ENCODE data around the gene ITGA8. TPM values are rescaled to one million over a fixed set of nuclear protein-coding genes. Genes with fewer than 3 reads are reported as not detected.

The ITGA8 gene
- total and polyA plus RNA-seq, 2 donors (not counting 1 experiment from before 2014, with no cell fraction given) = not detected

GRCh38 chr10:15486404-15486803 lies 233.3 kb downstream of the ITGA8 start:
- CTCF ChIA-PET = no interaction called here
- Histone ChIP-seq H2AFZ (ENCODE audit: insufficient read depth, low read depth, low read length, poor library complexity, severe bottlenecking) (no peak overlapping the region), H4K20me1 (ENCODE audit: control insufficient read depth, insufficient read depth, low read length, poor library complexity, severe bottlenecking) (no peaks in the 10 kb centered on the region), H3K4me1 (ENCODE audit: control insufficient read depth in 2 of 2, insufficient read depth in 2 of 2, low read length in 2 of 2) (no peaks in the 10 kb centered on the region), H3K4me3 (ENCODE audit: control extremely low read depth in 1 of 5, extremely low read depth in 1 of 5, insufficient read depth in 1 of 5, low read depth in 2 of 5, low read length in 4 of 5) (no peak overlapping the region), H3K79me2 (ENCODE audit: control insufficient read depth, insufficient read depth, low read length) (no peaks in the 10 kb centered on the region), H3K4me2 (replicated peaks; ENCODE audit: low read depth, low read length, poor library complexity, severe bottlenecking) (no peak overlapping the region), H3K9me3 (ENCODE audit: control extremely low read depth in 1 of 3, control insufficient read depth in 2 of 3, insufficient read depth in 1 of 3, low read length in 2 of 3) (peaks cover 0 to 4% (median 0%) of the 10 kb centered on the region in 3 donors), H3K36me3 (replicated peaks in 1 of 2; ENCODE audit: control extremely low read depth in 1 of 2, control insufficient read depth in 1 of 2, extremely low read depth in 1 of 2, insufficient read depth in 2 of 2, low read length in 1 of 2) (no peaks in the 10 kb centered on the region), H3K27me3 (replicated peaks in 1 of 4; ENCODE audit: control extremely low read depth in 1 of 4, control insufficient read depth in 3 of 4, insufficient read depth in 4 of 4, low read length in 3 of 4) (no peaks in the 10 kb centered on the region), H3K9ac (ENCODE audit: low read length) (no peak overlapping the region), H3K27ac (ENCODE audit: low read length in 2 of 2) (no peak overlapping the region)
- TF ChIP-seq EZH2 (IDR thresholded peaks at IDR 0.05; ENCODE audit: borderline replicate concordance, insufficient read depth, low read depth, low read length, poor library complexity, severe bottlenecking) (no peak), CTCF (IDR thresholded peaks at IDR 0.05) (no peak)
- Mint-ChIP-seq H3K4me1 (no peaks in the 10 kb centered on the region), H3K27ac (no peak overlapping the region), H3K4me3 (no peak overlapping the region), H3K27me3 (peaks cover 7% of the 10 kb centered on the region), H3K9me3 (ENCODE audit: insufficient read depth) (no peaks in the 10 kb centered on the region)
- ATAC-seq (ENCODE audit: low read depth) (no peak), DNase-seq (no peak)
- 100% methylated on average over 1 of the region's 4 CpGs for WGBS (ENCODE audit: insufficient coverage)
- intact Hi-C loops (cut with micrococcal nuclease) = no loop called here
- POLR2A ChIA-PET = no interaction called here

- 83% methylated on average over 1 of the region's 5 CpGs for WGBS (ENCODE audit: insufficient coverage)
- Histone ChIP-seq H3K4me3 (ENCODE audit: control extremely low read depth in 1 of 5, extremely low read depth in 1 of 5, insufficient read depth in 1 of 5, low read depth in 2 of 5, low read length in 4 of 5) (no peak overlapping the region), H3K79me2 (ENCODE audit: control insufficient read depth, insufficient read depth, low read length) (no peaks in the 10 kb centered on the region), H3K27ac (ENCODE audit: low read length in 2 of 2) (no peak overlapping the region), H3K4me2 (replicated peaks; ENCODE audit: low read depth, low read length, poor library complexity, severe bottlenecking) (no peak overlapping the region), H2AFZ (ENCODE audit: insufficient read depth, low read depth, low read length, poor library complexity, severe bottlenecking) (no peak overlapping the region), H3K27me3 (replicated peaks in 1 of 4; ENCODE audit: control extremely low read depth in 1 of 4, control insufficient read depth in 3 of 4, insufficient read depth in 4 of 4, low read length in 3 of 4) (no peaks in the 10 kb centered on the region), H3K36me3 (replicated peaks in 1 of 2; ENCODE audit: control extremely low read depth in 1 of 2, control insufficient read depth in 1 of 2, extremely low read depth in 1 of 2, insufficient read depth in 2 of 2, low read length in 1 of 2) (no peaks in the 10 kb centered on the region), H3K9ac (ENCODE audit: low read length) (no peak overlapping the region), H3K9me3 (ENCODE audit: control extremely low read depth in 1 of 3, control insufficient read depth in 2 of 3, insufficient read depth in 1 of 3, low read length in 2 of 3) (peaks cover 0 to 4% (median 0%) of the 10 kb centered on the region in 3 donors), H3K4me1 (ENCODE audit: control insufficient read depth in 2 of 2, insufficient read depth in 2 of 2, low read length in 2 of 2) (no peaks in the 10 kb centered on the region), H4K20me1 (ENCODE audit: control insufficient read depth, insufficient read depth, low read length, poor library complexity, severe bottlenecking) (no peaks in the 10 kb centered on the region)
- H3K4me1 Mint-ChIP-seq = no peaks in the 10 kb centered on the region
- TF ChIP-seq EZH2 (IDR thresholded peaks at IDR 0.05; ENCODE audit: borderline replicate concordance, insufficient read depth, low read depth, low read length, poor library complexity, severe bottlenecking) = no peak
- TF ChIP-seq CTCF (IDR thresholded peaks at IDR 0.05) = no peak
- CTCF ChIA-PET = no interaction called here
- no peak overlapping the region for H3K27ac Mint-ChIP-seq
- H3K27me3 Mint-ChIP-seq = peaks cover 7% of the 10 kb centered on the region
- POLR2A ChIA-PET = no interaction called here
- DNase-seq (no peak), ATAC-seq (ENCODE audit: low read depth) (no peak)
- H3K9me3 Mint-ChIP-seq (ENCODE audit: insufficient read depth) = no peaks in the 10 kb centered on the region
- intact Hi-C loops (cut with micrococcal nuclease) = no loop called here
- no peak overlapping the region for H3K4me3 Mint-ChIP-seq
Measured at GRCh38 chr10:15485684-15486316, 233.9 kb downstream of the ITGA8 start.
